Esophagus muscularis mucosa (tissue), 4 donors: ENCODE results near the gene IFT27. TPM values are rescaled to one million over a fixed set of nuclear protein-coding genes. Genes with fewer than 3 reads are reported as not detected.

Source experiments
- DNase-seq: peaks from one replicate; pipeline ENCODE4 v3.0.0-alpha.2; 2017; ENCODE audit errors: extremely low spot score
- H3K27ac ChIP-seq, 4 donors: fragments of 200-600 bp; sonication (generic); replicated peaks in 1 of 4; 1 replicate in 3 of 4; 2 replicates in 1 of 4; pipeline ENCODE4 v1.5.1; 2016 to 2019; ENCODE audit warnings: mild to moderate bottlenecking in 1 of 4
- H3K27me3 ChIP-seq, 4 donors: fragments of 200-600 bp; sonication (generic); one replicate each; pipeline versions ENCODE4 v1.5.1 to v1.6.0; 2016 to 2019
- H3K36me3 ChIP-seq, 4 donors: fragments of 200-600 bp; sonication (generic); one replicate each; pipeline ENCODE4 v1.5.1; 2016 to 2019
- H3K4me1 ChIP-seq, 4 donors: fragments of 200-600 bp; sonication (generic); one replicate each; pipeline ENCODE4 v1.5.1; 2016 to 2019
- H3K4me3 ChIP-seq, 4 donors: fragments of 200-600 bp; sonication (generic); 1 replicate in 2 of 4; 2 replicates in 2 of 4; pipeline ENCODE4 v1.5.1; 2016 to 2019; ENCODE audit warnings: mild to moderate bottlenecking in 4 of 4, moderate library complexity in 1 of 4
- H3K9me3 ChIP-seq, 4 donors: fragments of 200-600 bp; sonication (generic); 1 replicate in 3 of 4; 2 replicates in 1 of 4; pipeline ENCODE4 v1.5.1; 2016 to 2019
- CTCF ChIP-seq, 3 experiments: fragments of 200-600 bp in 2 of 3; fragments of 450-650 bp in 1 of 3; sonication (generic) in 2 of 3; IDR thresholded peaks; one replicate each; pipeline ENCODE4 v1.5.1; 2017 to 2019; ENCODE audit warnings: antibody characterized with exemption in 3 of 3, mild to moderate bottlenecking in 2 of 3, moderate library complexity in 1 of 3
- EP300 ChIP-seq: sonication (generic); formaldehyde crosslinking; IDR thresholded peaks from one replicate; pipeline ENCODE4 v1.6.1; 2017; ENCODE audit warnings: antibody characterized with exemption
- POLR2A ChIP-seq: fragments of 450-650 bp; IDR thresholded peaks from one replicate; pipeline ENCODE4 v1.6.1; 2017; ENCODE audit warnings: antibody characterized with exemption, moderate library complexity, mild to moderate bottlenecking, low read depth
- POLR2AphosphoS5 ChIP-seq, 2 donors: sonication (generic); formaldehyde crosslinking; IDR thresholded peaks; one replicate each; pipeline ENCODE4 v1.6.1; 2017; ENCODE audit warnings: antibody characterized with exemption in 2 of 2
- WGBS: methylation state at CpG from one replicate; pipeline ENCODE4 v1.1.5; 2018; 5-methylcytosine and 5-hydroxymethylcytosine counted together
- intact Hi-C: fragments of 100-400 bp; cut with DNase I; formaldehyde crosslinking; loops from one replicate; pipeline ENCODE4 v1.15.1; 2023
- total RNA-seq, 4 donors: library from RNA; depleted of rRNA; stranded (reverse); fragments of >200 nt; gene quantifications; one replicate each; pipeline versions ENCODE4 v1.1.0 to v1.2.1, GENCODE V29; 2016

IFT27 gene
- total RNA-seq, 4 donors from 2014 or later: 15.2 to 24.1 (median 17.0) TPM

GRCh38 chr22:36764060-36764459, 11.9 kb downstream of the IFT27 start:
- Histone ChIP-seq H3K27ac (no peak overlapping the region), H3K4me3 (no peak overlapping the region), H3K27me3 (no peaks in the 10 kb centered on the region), H3K36me3 (peaks cover 6 to 43% (median 29%) of the 10 kb centered on the region in 4 donors), H3K4me1 (peaks cover 0 to 34% (median 33%) of the 10 kb centered on the region in 4 donors), H3K9me3 (no peaks in the 10 kb centered on the region)
- DNase-seq: no peak
- TF ChIP-seq POLR2A: no peak
- no peak for TF ChIP-seq CTCF (IDR thresholded peaks at IDR 0.05)
- no peak for TF ChIP-seq EP300
- no peak for TF ChIP-seq POLR2AphosphoS5 (IDR thresholded peaks at IDR 0.05)
- WGBS: 88% methylated on average over 8 of the region's 9 CpGs
- intact Hi-C loops: no loop called here

- no peak for DNase-seq
- peak overlapping the region in 2 of 4 donors; percentile 48 to 63 for H3K27ac ChIP-seq
- H3K9me3 ChIP-seq: no peaks in the 10 kb centered on the region
- H3K27me3 ChIP-seq: no peaks in the 10 kb centered on the region
- peaks cover 6 to 43% (median 29%) of the 10 kb centered on the region in 4 donors for H3K36me3 ChIP-seq
- H3K4me3 ChIP-seq: no peak overlapping the region
- intact Hi-C loops: no loop called here
- WGBS: 91% methylated on average over 4 of the region's 8 CpGs
- no peak for TF ChIP-seq POLR2A
- H3K4me1 ChIP-seq: peaks cover 0 to 34% (median 33%) of the 10 kb centered on the region in 4 donors
Observed at GRCh38 chr22:36763576-36763975, 12.3 kb downstream of the IFT27 start.

GRCh38 chr22:36762687-36763260, 13.1 kb downstream of the IFT27 start:
- Histone ChIP-seq H3K9me3 (no peaks in the 10 kb centered on the region), H3K4me3 (no peak overlapping the region), H3K36me3 (peaks cover 6 to 42% (median 29%) of the 10 kb centered on the region in 4 donors), H3K27ac (peak overlapping the region; percentile 38 to 63 (median 54)), H3K27me3 (no peaks in the 10 kb centered on the region), H3K4me1 (peaks cover 0 to 34% (median 33%) of the 10 kb centered on the region in 4 donors)
- TF ChIP-seq POLR2AphosphoS5 (IDR thresholded peaks at IDR 0.05) (peak; percentile 62 to 75), CTCF (IDR thresholded peaks at IDR 0.05) (no peak)
- 49% methylated on average over 17 of the region's 17 CpGs for WGBS
- DNase-seq: no peak
- intact Hi-C loops: no loop called here

- Histone ChIP-seq H3K27ac (peak overlapping the region in 1 of 4 donors; percentile 60), H3K4me1 (peaks cover 0 to 34% (median 33%) of the 10 kb centered on the region in 4 donors), H3K27me3 (no peaks in the 10 kb centered on the region), H3K9me3 (no peaks in the 10 kb centered on the region), H3K36me3 (peaks cover 0 to 31% (median 21%) of the 10 kb centered on the region in 4 donors), H3K4me3 (no peak overlapping the region)
- TF ChIP-seq POLR2A (no peak), CTCF (IDR thresholded peaks at IDR 0.05) (no peak), POLR2AphosphoS5 (IDR thresholded peaks at IDR 0.05) (no peak), EP300 (no peak)
- DNase-seq: no peak
- intact Hi-C loops: no loop called here
- 94% methylated on average over 10 of the region's 10 CpGs for WGBS
Observed at GRCh38 chr22:36761553-36762240, 14.2 kb downstream of the IFT27 start.

GRCh38 chr22:36760786-36761185, 15.1 kb downstream of the IFT27 start:
- peaks cover 0 to 23% (median 15%) of the 10 kb centered on the region in 4 donors for H3K36me3 ChIP-seq
- WGBS: 67% methylated on average over 11 of the region's 11 CpGs
- TF ChIP-seq EP300 (no peak), POLR2A (no peak), CTCF (IDR thresholded peaks at IDR 0.05) (no peak), POLR2AphosphoS5 (IDR thresholded peaks at IDR 0.05) (no peak)
- H3K4me1 ChIP-seq: peaks cover 0 to 34% (median 33%) of the 10 kb centered on the region in 4 donors
- H3K9me3 ChIP-seq: no peaks in the 10 kb centered on the region
- no peak for DNase-seq
- no peak overlapping the region for H3K27ac ChIP-seq
- intact Hi-C loops: no loop called here
- peaks cover 0 to 8% (median 0%) of the 10 kb centered on the region in 4 donors for H3K27me3 ChIP-seq
- H3K4me3 ChIP-seq: no peak overlapping the region
